K562 (cell line): ENCODE results near the gene ZBTB20. TPM values are rescaled to one million over a fixed set of nuclear protein-coding genes. Genes with fewer than 3 reads are reported as not detected.

Experiments used
- ATAC-seq: fragments of 200-7000 bp; cut with Tn5 transposase; 3 replicates; pipeline ENCODE4 v1.9.1; 2020; ENCODE audit warnings: moderate library complexity
- BruUV-seq: library from RNA; stranded (reverse); fragments of 400-500 nt; replicated peaks from 2 replicates; lab custom pipeline; 2021; lab: Mats Ljungman, UMichigan
- CTCF ChIA-PET: fragments of 300-600 bp; formaldehyde crosslinking; extraction: SDS; loops from one replicate; lab custom pipeline; 2021; ENCODE audit warnings: low intra/inter-chr PET ratio; lab: Yijun Ruan, JAX
- POLR2A ChIA-PET: fragments of 300-600, 350-650 bp; sonication (Branson Sonifier 250); formaldehyde crosslinking; extraction: SDS; loops from one replicate; lab custom pipeline; 2021; ENCODE audit warnings: antibody characterized with exemption, inconsistent platforms; lab: Yijun Ruan, JAX
- DNase-seq, 4 experiments: peaks; one replicate each; pipeline versions ENCODE4 v3.0.0 to v3.0.0-alpha.2; 2011 to 2018; ENCODE audit warnings: low spot score in 3 of 4, mixed read lengths in 3 of 4; ENCODE audit errors: extremely low read depth in 1 of 4
- FAIRE-seq: peaks from 2 replicates; lab custom pipeline; 2011; peaks lifted over from hg19 to GRCh38; lab: Jason Lieb, UNC
- H2AFZ ChIP-seq: 2 replicates; pipeline ENCODE4 v1.6.0; 2011; ENCODE audit warnings: low read depth, low read length, control low read depth, inconsistent platforms
- H3K27ac ChIP-seq: fragments of 200-600 bp; 3 replicates; pipeline ENCODE4 v1.8.0; 2011; ENCODE audit warnings: low read depth, mild to moderate bottlenecking, control low read depth, inconsistent platforms, low read length, moderate library complexity, mixed read lengths; ENCODE audit errors: extremely low read depth
- H3K27me3 ChIP-seq, 2 experiments: fragments of 300-600 bp in 1 of 2; 2 replicates in 1 of 2; 3 replicates in 1 of 2; pipeline versions ENCODE4 v1.6.0 to v1.8.0; 2011; ENCODE audit warnings: inconsistent platforms in 2 of 2, low read length in 2 of 2, mild to moderate bottlenecking in 1 of 2, mixed read lengths in 1 of 2, moderate library complexity in 1 of 2; ENCODE audit not compliant: control insufficient read depth in 2 of 2, insufficient read depth in 2 of 2
- H3K36me3 ChIP-seq: fragments of 300-600 bp; 3 replicates; pipeline ENCODE4 v1.8.0; 2011; ENCODE audit warnings: mild to moderate bottlenecking, low read length, inconsistent platforms; ENCODE audit not compliant: control insufficient read depth, insufficient read depth
- H3K4me1 ChIP-seq, 2 experiments: fragments of 200-600 bp in 1 of 2; replicated peaks in 1 of 2; 2 replicates in 1 of 2; 3 replicates in 1 of 2; pipeline versions ENCODE4 v1.5.1 to v1.8.0; 2011; ENCODE audit warnings: inconsistent platforms in 2 of 2, low read length in 2 of 2, mild to moderate bottlenecking in 1 of 2, mixed read lengths in 1 of 2, moderate library complexity in 1 of 2; ENCODE audit not compliant: control insufficient read depth in 2 of 2, insufficient read depth in 2 of 2
- H3K4me2 ChIP-seq: 2 replicates; pipeline ENCODE4 v1.6.1; 2011; ENCODE audit warnings: low read length, control low read depth, inconsistent platforms, mixed read lengths; ENCODE audit not compliant: insufficient read depth
- H3K4me3 ChIP-seq: fragments of 200-600 bp; sonication (generic), shearing (Covaris generic); 2 replicates; pipeline ENCODE4 v1.5.1; 2016; ENCODE audit warnings: control low read depth, inconsistent platforms
- H3K79me2 ChIP-seq: fragments of 200-600 bp; 3 replicates; pipeline ENCODE4 v1.8.0; 2011; ENCODE audit warnings: low read length, inconsistent platforms; ENCODE audit not compliant: control insufficient read depth, insufficient read depth
- H3K9ac ChIP-seq, 2 experiments: 2 replicates each; pipeline versions ENCODE4 v1.6.0 to v1.6.1; 2011; ENCODE audit warnings: low read depth in 2 of 2, low read length in 2 of 2, control low read depth in 1 of 2, inconsistent platforms in 1 of 2, mild to moderate bottlenecking in 1 of 2, mixed read lengths in 1 of 2; ENCODE audit not compliant: insufficient read depth in 1 of 2
- H3K9me1 ChIP-seq: one replicate; pipeline ENCODE4 v1.6.0; 2011; ENCODE audit warnings: inconsistent platforms, mild to moderate bottlenecking, low read length, moderate library complexity; ENCODE audit not compliant: control insufficient read depth, insufficient read depth
- H3K9me3 ChIP-seq: replicated peaks from 2 replicates; pipeline ENCODE4 v1.5.1; 2011; ENCODE audit warnings: low read depth, low read length, inconsistent platforms; ENCODE audit not compliant: control insufficient read depth, insufficient read depth
- H4K20me1 ChIP-seq: replicated peaks from 2 replicates; pipeline ENCODE4 v1.6.1; 2011; ENCODE audit warnings: low read length, inconsistent platforms, mixed read lengths; ENCODE audit not compliant: control insufficient read depth, insufficient read depth
- ATF7 ChIP-seq: fragments of 450-650 bp; IDR thresholded peaks from 2 replicates; pipeline ENCODE4 v1.7.1; 2014; ENCODE audit warnings: mild to moderate bottlenecking, moderate library complexity
- CBX2 ChIP-seq: fragments of 200-600 bp; sonication (generic); IDR thresholded peaks from one replicate; pipeline ENCODE4 v1.6.1; 2012; ENCODE audit warnings: mild to moderate bottlenecking, low read length, inconsistent platforms; ENCODE audit not compliant: insufficient read depth, poor library complexity, severe bottlenecking
- EZH2 ChIP-seq: IDR thresholded peaks from 2 replicates; pipeline ENCODE4 v1.6.1; 2012; ENCODE audit warnings: low read depth, mild to moderate bottlenecking, inconsistent platforms, low read length, borderline replicate concordance
- IRF2 ChIP-seq: sonication (generic); formaldehyde crosslinking; IDR thresholded peaks from 2 replicates; pipeline ENCODE4 v1.8.1; 2022; ENCODE audit warnings: mild to moderate bottlenecking, missing genetic modification reagents
- MBD2 ChIP-seq: sonication (generic); IDR thresholded peaks from 2 replicates; pipeline ENCODE4 v1.6.1; 2016; ENCODE audit warnings: low read depth, borderline replicate concordance
- MYNN ChIP-seq, 2 experiments: sonication (generic); formaldehyde crosslinking in 1 of 2; IDR thresholded peaks; 2 replicates each; pipeline versions ENCODE4 v1.5.0 to v1.6.1; 2016 to 2020; ENCODE audit warnings: antibody characterized with exemption in 1 of 2, missing genetic modification reagents in 1 of 2
- PCBP1 ChIP-seq: fragments of 200-400 bp; formaldehyde crosslinking; IDR thresholded peaks from 2 replicates; pipeline ENCODE4 v1.6.1; 2018; ENCODE audit warnings: mild to moderate bottlenecking, low read depth, low read length; ENCODE audit not compliant: poor library complexity, severe bottlenecking
- PKNOX1 ChIP-seq: fragments of 450-650 bp; IDR thresholded peaks from 2 replicates; pipeline ENCODE4 v1.6.1; 2016
- POLR2AphosphoS5 ChIP-seq: IDR thresholded peaks from 2 replicates; pipeline ENCODE4 v1.6.1; 2011; ENCODE audit warnings: mild to moderate bottlenecking, low read depth, low read length, moderate library complexity; ENCODE audit not compliant: control insufficient read depth, insufficient read depth
- SRSF7 ChIP-seq: fragments of 200-400 bp; formaldehyde crosslinking; optimal IDR thresholded peaks from 2 replicates; pipeline ENCODE3; 2017; ENCODE audit warnings: mild to moderate bottlenecking, low read depth, low read length
- TCF7 ChIP-seq: sonication (generic); IDR thresholded peaks from 2 replicates; pipeline ENCODE4 v1.6.1; 2016; ENCODE audit warnings: antibody characterized with exemption, borderline replicate concordance
- ZNF277 ChIP-seq: fragments of 250-450 bp; sonication (Bioruptor Pico); IDR thresholded peaks from 2 replicates; pipeline ENCODE4 v1.8.0; 2022; ENCODE audit warnings: inconsistent platforms, mild to moderate bottlenecking, moderate library complexity, borderline replicate concordance
- WGBS: fragments of 100-300 bp; shearing (Covaris generic); methylation state at CpG from one replicate; pipeline ENCODE4 v1.1.6; 2016; ENCODE audit warnings: low coverage, mixed read lengths; ENCODE audit not compliant: insufficient coverage; ENCODE audit errors: missing lambda C conversion rate; 5-methylcytosine and 5-hydroxymethylcytosine counted together
- in situ Hi-C: fragments of 300-500 bp; cut with MboI; formaldehyde crosslinking; loops from 4 replicates; pipeline ENCODE4 v1.15.0; 2018; ENCODE audit warnings: inconsistent platforms, mixed read lengths
- intact Hi-C: fragments of 100-400 bp; cut with micrococcal nuclease; formaldehyde crosslinking; loops from 2 replicates; pipeline ENCODE4 v1.14.2; 2022
- polyA plus RNA-seq, 8 experiments: library from polyadenylated mRNA; depleted of rRNA in 4 of 8; stranded (reverse) in 5 of 8; unstranded in 3 of 8; fragments of >200 nt; fragmentation: Nextera tagmentation in 2 of 8; fragmentation: Illumina TruSeq in 1 of 8; extraction: Ambion mirVana in 2 of 8; extraction: Trizol in 1 of 8; gene quantifications; 2 replicates each; pipeline versions ENCODE4 v1.2.1 to v1.2.3, GENCODE V29; 2011 to 2014; ENCODE audit warnings: inconsistent platforms in 1 of 8, missing spikeins in 1 of 8
- total RNA-seq, 7 experiments: library from RNA; depleted of rRNA in 6 of 7; stranded (reverse); fragments of >200 nt in 6 of 7; fragmentation: Illumina TruSeq in 2 of 7; extraction: Trizol in 2 of 7; gene quantifications; 2 replicates each; pipeline versions ENCODE4 v1.2.1 to v1.2.3, GENCODE V29; 2011 to 2021; ENCODE audit warnings: low replicate concordance in 1 of 7

The ZBTB20 gene
- total and polyA plus RNA-seq, 9 of the 15 experiments (the other 6 are each of a cell fraction or from before 2014, with no cell fraction given), result 0.17 to 1.7 (median 0.45) TPM

GRCh38 chr3:115062412-115062956 is 84.6 kb downstream of the ZBTB20 start:
- Histone ChIP-seq H3K9ac (no peak overlapping the region), H3K27ac (no peak overlapping the region), H3K9me1 (no peaks in the 10 kb centered on the region), H3K79me2 (no peaks in the 10 kb centered on the region), H3K4me2 (no peak overlapping the region), H3K36me3 (no peaks in the 10 kb centered on the region), H2AFZ (no peak overlapping the region), H4K20me1 (no peaks in the 10 kb centered on the region)
- intact Hi-C loops, result no loop called here
- POLR2A ChIA-PET, result no interaction called here
- no peak for FAIRE-seq
- TF ChIP-seq POLR2AphosphoS5 (no peak), MBD2 (no peak), EZH2 (no peak), PKNOX1 (no peak)
- TF ChIP-seq, all 486 proteins: peak for 0
- H3K27me3 ChIP-seq, result no peaks in the 10 kb centered on the region
- in situ Hi-C loops, result no loop called here
- no peaks in the 10 kb centered on the region for H3K9me3 ChIP-seq
- CTCF ChIA-PET, result no interaction called here
- H3K4me1 ChIP-seq, result no peaks in the 10 kb centered on the region
- DNase-seq (no peak), ATAC-seq (no peak)
- BruUV-seq, result no TSS peak
- no peak overlapping the region for H3K4me3 ChIP-seq

- DNase-seq (no peak), FAIRE-seq (no peak), ATAC-seq (no peak)
- Histone ChIP-seq H3K4me2 (no peak overlapping the region), H3K9ac (no peak overlapping the region), H2AFZ (no peak overlapping the region), H3K79me2 (no peaks in the 10 kb centered on the region), H3K4me3 (no peak overlapping the region), H3K36me3 (no peaks in the 10 kb centered on the region), H3K27me3 (no peaks in the 10 kb centered on the region), H3K27ac (no peak overlapping the region), H3K9me1 (no peaks in the 10 kb centered on the region), H4K20me1 (no peaks in the 10 kb centered on the region), H3K4me1 (no peaks in the 10 kb centered on the region), H3K9me3 (no peaks in the 10 kb centered on the region)
- ChIA-PET CTCF (no interaction called here), POLR2A (no interaction called here)
- TF ChIP-seq ATF7, result no peak
- TF ChIP-seq CBX2, result no peak
- no peak for TF ChIP-seq IRF2
- TF ChIP-seq PCBP1, result no peak
- no peak for TF ChIP-seq ZNF277 (CRISPR knock-in tag)
- TF ChIP-seq TCF7, result no peak
- no peak for TF ChIP-seq SRSF7
- TF ChIP-seq MYNN (IDR thresholded peaks at IDR 0.05), result no peak
- no peak for TF ChIP-seq MYNN (CRISPR knock-in tag; IDR thresholded peaks at IDR 0.05)
- no TSS peak for BruUV-seq
- WGBS, result 6% methylated on average over 2 of the region's 2 CpGs
- in situ Hi-C loops, result no loop called here
- intact Hi-C loops, result no loop called here
Observed at GRCh38 chr3:115062009-115062408, 85.1 kb downstream of the ZBTB20 start.
